ENCODE measurements around the gene SPEN. TPM values are rescaled to one million over a fixed set of nuclear protein-coding genes. Genes with fewer than 3 reads are reported as not detected.

The SPEN gene
- total and polyA plus RNA-seq, 9 of the 15 experiments (the other 6 are each of a cell fraction or from before 2014, with no cell fraction given): 5.7 to 87.5 (median 27.2) TPM

GRCh38 chr1:15952317-15953258 is 105.1 kb downstream of the SPEN start (continued):
- TF ChIP-seq CUX1 (CRISPR knock-in tag; IDR thresholded peaks at IDR 0.05) (peak; percentile 54; the same call in 1 of the 2 replicates), ZNF174 (CRISPR knock-in tag; IDR thresholded peaks at IDR 0.05) (no peak), GATAD2B (IDR thresholded peaks at IDR 0.05; ENCODE audit: borderline replicate concordance) (peak; percentile 89; the same call in 1 of the 2 replicates), CREM (IDR thresholded peaks at IDR 0.05; ENCODE audit: low read depth) (peak; percentile 91), POLR2A (conservative IDR thresholded peaks at IDR 0.05) (peak; percentile 81), DDX20 (tag; IDR thresholded peaks at IDR 0.05; ENCODE audit: low read depth) (no peak; the same call in 1 of the 2 replicates), XRCC5 (IDR thresholded peaks at IDR 0.05; ENCODE audit: low read depth, low read length) (peak; percentile 65; the same call in 1 of the 2 replicates), NR3C1 (CRISPR knock-in tag; IDR thresholded peaks at IDR 0.05) (no peak), ZFPM2 (CRISPR knock-in tag; IDR thresholded peaks at IDR 0.05) (no peak), ILK (tag; IDR thresholded peaks at IDR 0.05; ENCODE audit: borderline replicate concordance, low read depth) (no peak), TSHZ1 (CRISPR knock-in tag; IDR thresholded peaks at IDR 0.05) (no peak), ASH1L (IDR thresholded peaks at IDR 0.05; ENCODE audit: borderline replicate concordance, low read depth, partially characterized antibody) (no peak)

All from K562 (cell line).